H9 (cell line): ENCODE data around the gene SLC44A3. TPM values are rescaled to one million over a fixed set of nuclear protein-coding genes. Genes with fewer than 3 reads are reported as not detected.

ENCODE experiments used
- DNase-seq: peaks from one replicate; pipeline ENCODE4 v3.0.0-alpha.2; 2017
- H2AFZ ChIP-seq: one replicate; pipeline ENCODE4 v1.6.1; 2013; ENCODE audit warnings: mild to moderate bottlenecking, low read length, control low read depth, moderate library complexity
- H2AK5ac ChIP-seq: 2 replicates; pipeline ENCODE4 v1.6.1; 2013; ENCODE audit warnings: low read length, control low read depth, mixed read lengths; ENCODE audit not compliant: insufficient read length
- H2BK120ac ChIP-seq: one replicate; pipeline ENCODE4 v1.6.1; 2013; ENCODE audit warnings: low read depth, mild to moderate bottlenecking, low read length, control low read depth, inconsistent platforms; ENCODE audit not compliant: poor library complexity, severe bottlenecking
- H2BK12ac ChIP-seq: 2 replicates; pipeline ENCODE4 v1.6.1; 2013; ENCODE audit warnings: low read length, control low read depth, mixed read lengths, low read depth; ENCODE audit not compliant: insufficient read length
- H2BK15ac ChIP-seq: 2 replicates; pipeline ENCODE4 v1.6.1; 2013; ENCODE audit warnings: low read depth, low read length, control low read depth
- H2BK20ac ChIP-seq: one replicate; pipeline ENCODE4 v1.6.1; 2013; ENCODE audit warnings: low read depth, mild to moderate bottlenecking, low read length, control low read depth, inconsistent platforms; ENCODE audit not compliant: poor library complexity, severe bottlenecking
- H2BK5ac ChIP-seq: 2 replicates; pipeline ENCODE4 v1.6.1; 2013; ENCODE audit warnings: low read length, control low read depth, mixed read lengths; ENCODE audit not compliant: insufficient read length
- H3K14ac ChIP-seq: 2 replicates; pipeline ENCODE4 v1.6.1; 2013; ENCODE audit warnings: low read length, control low read depth; ENCODE audit not compliant: insufficient read depth
- H3K18ac ChIP-seq: 2 replicates; pipeline ENCODE4 v1.6.1; 2013; ENCODE audit warnings: low read depth, mild to moderate bottlenecking, mixed read lengths, low read length, control low read depth; ENCODE audit not compliant: insufficient read length
- H3K23ac ChIP-seq: 2 replicates; pipeline ENCODE4 v1.6.1; 2013; ENCODE audit warnings: low read length, control low read depth, mixed read lengths, low read depth; ENCODE audit not compliant: insufficient read length
- H3K23me2 ChIP-seq: 2 replicates; pipeline ENCODE4 v1.6.1; 2013; ENCODE audit warnings: low read depth, mild to moderate bottlenecking, mixed read lengths, low read length, control low read depth; ENCODE audit not compliant: insufficient read length, poor library complexity, severe bottlenecking
- H3K27ac ChIP-seq: 2 replicates; pipeline ENCODE4 v1.5.1; 2013; ENCODE audit warnings: low read length, control low read depth, mixed read lengths, low read depth; ENCODE audit not compliant: insufficient read length
- H3K27me3 ChIP-seq: 2 replicates; pipeline ENCODE4 v1.6.1; 2013; ENCODE audit warnings: low read length, control low read depth, inconsistent platforms; ENCODE audit not compliant: insufficient read depth
- H3K4ac ChIP-seq: 2 replicates; pipeline ENCODE4 v1.6.1; 2013; ENCODE audit warnings: low read depth, mild to moderate bottlenecking, control low read depth, inconsistent platforms, low read length, moderate library complexity
- H3K4me1 ChIP-seq: 2 replicates; pipeline ENCODE4 v1.6.1; 2013; ENCODE audit warnings: low read length, control low read depth, inconsistent platforms; ENCODE audit not compliant: insufficient read depth
- H3K4me2 ChIP-seq: 2 replicates; pipeline ENCODE4 v1.6.1; 2013; ENCODE audit warnings: low read length, control low read depth, mixed read lengths; ENCODE audit not compliant: insufficient read length, insufficient read depth
- H3K56ac ChIP-seq: 2 replicates; pipeline ENCODE4 v1.6.1; 2013; ENCODE audit warnings: low read depth, mild to moderate bottlenecking, mixed read lengths, low read length, control low read depth; ENCODE audit not compliant: insufficient read length
- H3K79me1 ChIP-seq: 2 replicates; pipeline ENCODE4 v1.6.1; 2013; ENCODE audit warnings: low read depth, mild to moderate bottlenecking, moderate library complexity, low read length, control low read depth, inconsistent platforms; ENCODE audit not compliant: insufficient read depth, poor library complexity, severe bottlenecking
- H3K79me2 ChIP-seq: 2 replicates; pipeline ENCODE4 v1.6.1; 2013; ENCODE audit warnings: low read length, control low read depth, inconsistent platforms; ENCODE audit not compliant: insufficient read depth
- H3K9ac ChIP-seq: 2 replicates; pipeline ENCODE4 v1.6.1; 2013; ENCODE audit warnings: low read length, control low read depth, mixed read lengths; ENCODE audit not compliant: insufficient read length; ENCODE audit errors: extremely low read depth
- H3K9me3 ChIP-seq: one replicate; pipeline ENCODE4 v1.6.1; 2013; ENCODE audit warnings: low read depth, low read length, inconsistent platforms; ENCODE audit not compliant: control insufficient read depth
- H3T11ph ChIP-seq: one replicate; pipeline ENCODE4 v1.6.1; 2013; ENCODE audit warnings: mild to moderate bottlenecking, low read length, control low read depth, inconsistent platforms
- H4K20me1 ChIP-seq: one replicate; pipeline ENCODE4 v1.6.1; 2013; ENCODE audit not compliant: control insufficient read depth, insufficient read length, insufficient read depth
- H4K5ac ChIP-seq: 2 replicates; pipeline ENCODE4 v1.6.1; 2013; ENCODE audit warnings: low read depth, mild to moderate bottlenecking, mixed read lengths, low read length, control low read depth; ENCODE audit not compliant: insufficient read length
- H4K8ac ChIP-seq: replicated peaks from 2 replicates; pipeline ENCODE4 v1.6.1; 2013; ENCODE audit warnings: low read length, control low read depth, mixed read lengths, low read depth; ENCODE audit not compliant: insufficient read length
- H4K91ac ChIP-seq: 2 replicates; pipeline ENCODE4 v1.6.1; 2013; ENCODE audit warnings: low read depth, mild to moderate bottlenecking, moderate library complexity, mixed read lengths, low read length, control low read depth; ENCODE audit not compliant: insufficient read length
- H3K27ac Mint-ChIP-seq, 3 experiments: 2 replicates in 2 of 3; 3 replicates in 1 of 3; pipeline ENCODE4 v1.8.0; 2020 to 2021; ENCODE audit warnings: mixed read lengths in 3 of 3, mild to moderate bottlenecking in 1 of 3, moderate library complexity in 1 of 3
- H3K27me3 Mint-ChIP-seq: 2 replicates; pipeline ENCODE4 v1.8.0; 2021; ENCODE audit warnings: low read depth, mild to moderate bottlenecking, moderate library complexity, mixed read lengths
- H3K36me3 Mint-ChIP-seq, 3 experiments: 2 replicates in 2 of 3; 3 replicates in 1 of 3; pipeline ENCODE4 v1.8.0; 2020 to 2021; ENCODE audit warnings: low read depth in 3 of 3, mixed read lengths in 3 of 3; ENCODE audit not compliant: insufficient read depth in 1 of 3
- H3K4me1 Mint-ChIP-seq, 2 experiments: 2 replicates each; pipeline ENCODE4 v1.8.0; 2020; ENCODE audit warnings: mixed read lengths in 2 of 2
- H3K4me3 Mint-ChIP-seq, 2 experiments: 2 replicates in 1 of 2; 3 replicates in 1 of 2; pipeline ENCODE4 v1.8.0; 2020 to 2021; ENCODE audit warnings: mild to moderate bottlenecking in 2 of 2, mixed read lengths in 2 of 2, moderate library complexity in 1 of 2
- H3K9me3 Mint-ChIP-seq, 2 experiments: 2 replicates in 1 of 2; 3 replicates in 1 of 2; pipeline ENCODE4 v1.8.0; 2020; ENCODE audit warnings: mild to moderate bottlenecking in 2 of 2, mixed read lengths in 2 of 2, moderate library complexity in 1 of 2
- WGBS: extraction: QIAGEN DNeasy Blood & Tissue Kit; methylation state at CpG from one replicate; pipeline ENCODE4 v1.1.7; 2013; ENCODE audit warnings: missing lambda C conversion rate, low lambda C conversion rate, mixed read lengths; ENCODE audit not compliant: insufficient read length; ENCODE audit errors: extremely low coverage; 5-methylcytosine and 5-hydroxymethylcytosine counted together
- total RNA-seq: library from RNA; stranded (reverse); gene quantifications from 2 replicates; pipeline ENCODE4 v1.2.1, GENCODE V29; 2021
- TF ChIP-seq, protein P1 (sequence below): fragments of 200-600 bp; sonication (generic); conservative IDR thresholded peaks from 3 replicates; pipeline ENCODE4 v1.8.0; 2021; ENCODE audit warnings: antibody characterized with exemption, mild to moderate bottlenecking

The SLC44A3 gene
- total RNA-seq, 1 experiment from 2014 or later: 5.5 TPM

DNA sequence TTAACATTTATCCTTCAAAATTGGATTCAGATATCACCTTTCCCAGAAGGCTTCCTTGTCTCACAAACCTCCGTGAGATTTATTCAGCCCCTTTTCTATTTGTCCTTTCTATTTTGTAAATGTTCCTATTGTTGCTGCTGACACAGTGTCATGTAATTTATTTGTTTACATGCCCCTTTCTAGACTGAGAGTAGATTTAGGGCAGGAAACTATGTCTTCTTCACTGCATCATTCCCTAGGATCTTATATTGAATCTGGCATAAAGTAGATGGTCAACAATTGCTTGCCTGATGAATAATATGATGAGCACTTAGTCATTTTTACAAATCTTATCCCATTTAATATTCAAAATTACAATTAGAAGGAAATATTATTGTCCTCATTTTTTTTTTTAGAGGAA is 114.9 kb downstream of the SLC44A3 start:
- Histone ChIP-seq H3K4me2 (no peak overlapping the region), H4K20me1 (no peaks in the 10 kb centered on the region), H3K79me1 (no peaks in the 10 kb centered on the region), H3K27me3 (no peaks in the 10 kb centered on the region), H3K23ac (no peak overlapping the region), H2BK20ac (no peak overlapping the region), H3K14ac (no peak overlapping the region), H3K4me1 (peaks cover 5% of the 10 kb centered on the region; the same call in 1 of the 2 replicates), H3T11ph (no peak overlapping the region), H2BK12ac (no peak overlapping the region), H2BK120ac (no peak overlapping the region), H3K4ac (no peak overlapping the region), H4K91ac (no peak overlapping the region), H4K5ac (no peak overlapping the region), H3K56ac (no peak overlapping the region), H3K27ac (no peak overlapping the region), H2BK5ac (no peak overlapping the region), H3K9me3 (no peaks in the 10 kb centered on the region), H3K79me2 (no peaks in the 10 kb centered on the region), H2AFZ (no peak overlapping the region), H4K8ac (no peak overlapping the region), H3K18ac (no peak overlapping the region), H2BK15ac (no peak overlapping the region), H3K9ac (no peak overlapping the region), H2AK5ac (no peak overlapping the region), H3K23me2 (no peaks in the 10 kb centered on the region)
- Mint-ChIP-seq H3K4me1 (peaks cover 34 to 38% of the 10 kb centered on the region in 2 experiments), H3K4me3 (no peak overlapping the region), H3K9me3 (no peaks in the 10 kb centered on the region), H3K27me3 (no peaks in the 10 kb centered on the region), H3K27ac (peak overlapping the region in 1 of 3 experiments; percentile 52; a peak in 1 of 7 replicates), H3K36me3 (peaks cover 6 to 11% (median 9%) of the 10 kb centered on the region in 3 experiments; a peak in 6 of 7 replicates)
- WGBS: no CpG with 5 or more reads among the region's 1 CpG
- TF ChIP-seq, protein P1, sequence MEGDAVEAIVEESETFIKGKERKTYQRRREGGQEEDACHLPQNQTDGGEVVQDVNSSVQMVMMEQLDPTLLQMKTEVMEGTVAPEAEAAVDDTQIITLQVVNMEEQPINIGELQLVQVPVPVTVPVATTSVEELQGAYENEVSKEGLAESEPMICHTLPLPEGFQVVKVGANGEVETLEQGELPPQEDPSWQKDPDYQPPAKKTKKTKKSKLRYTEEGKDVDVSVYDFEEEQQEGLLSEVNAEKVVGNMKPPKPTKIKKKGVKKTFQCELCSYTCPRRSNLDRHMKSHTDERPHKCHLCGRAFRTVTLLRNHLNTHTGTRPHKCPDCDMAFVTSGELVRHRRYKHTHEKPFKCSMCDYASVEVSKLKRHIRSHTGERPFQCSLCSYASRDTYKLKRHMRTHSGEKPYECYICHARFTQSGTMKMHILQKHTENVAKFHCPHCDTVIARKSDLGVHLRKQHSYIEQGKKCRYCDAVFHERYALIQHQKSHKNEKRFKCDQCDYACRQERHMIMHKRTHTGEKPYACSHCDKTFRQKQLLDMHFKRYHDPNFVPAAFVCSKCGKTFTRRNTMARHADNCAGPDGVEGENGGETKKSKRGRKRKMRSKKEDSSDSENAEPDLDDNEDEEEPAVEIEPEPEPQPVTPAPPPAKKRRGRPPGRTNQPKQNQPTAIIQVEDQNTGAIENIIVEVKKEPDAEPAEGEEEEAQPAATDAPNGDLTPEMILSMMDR: no peak
- DNase-seq: no peak
